ENCODE measurements around the gene ARFGEF3.

The ARFGEF3 gene

DNA sequence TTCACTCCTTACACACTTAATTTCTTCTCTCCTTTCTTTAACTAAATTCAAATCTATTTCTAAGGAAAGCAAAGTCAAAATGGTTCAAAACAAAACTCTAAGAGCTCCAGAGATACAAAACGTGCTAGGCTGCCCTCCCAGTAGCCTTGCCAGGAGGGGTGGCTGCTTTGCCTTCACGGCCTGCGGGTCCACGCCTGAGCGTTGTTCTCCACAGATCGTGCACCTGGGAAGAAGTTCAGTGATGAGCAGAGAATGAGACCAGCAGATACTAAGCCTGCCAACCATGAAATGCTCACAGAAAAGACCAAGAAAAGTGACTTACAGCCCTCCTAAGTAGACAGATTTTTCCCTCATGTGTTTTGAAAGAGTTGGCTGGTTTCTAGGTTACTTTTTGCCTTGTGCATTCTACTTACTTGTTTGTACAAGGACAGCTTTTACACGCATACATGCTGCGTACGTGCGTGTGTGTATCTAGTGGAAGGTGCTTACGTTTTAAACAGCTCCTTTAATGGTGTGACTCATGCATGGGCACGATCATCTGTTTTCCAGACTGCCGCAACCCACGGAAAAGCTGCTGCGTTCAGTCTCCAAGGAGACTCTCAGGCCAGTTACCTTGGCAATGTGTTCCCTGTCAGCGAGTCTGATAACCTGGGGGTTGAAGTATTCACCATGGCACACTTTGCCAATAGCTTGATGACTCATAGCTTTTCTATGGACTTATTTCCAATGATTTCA lies 88.9 kb downstream of the ARFGEF3 start:
- WGBS (ENCODE audit: insufficient coverage, insufficient read length), result no CpG with 5 or more reads among the region's 16 CpGs
- H3K27me3 ChIP-seq (ENCODE audit: control insufficient read depth, insufficient read depth, low read length), result no peaks in the 10 kb centered on the region
- no peak overlapping the region for H3K4me3 ChIP-seq (ENCODE audit: low read length)
- H3K36me3 ChIP-seq (ENCODE audit: control insufficient read depth, insufficient read depth, low read length), result peaks cover 4% of the 10 kb centered on the region
- DNase-seq (ENCODE audit: low read depth, low spot score), result no peak
- H3K9me3 ChIP-seq (ENCODE audit: control insufficient read depth, insufficient read depth, low read length), result no peaks in the 10 kb centered on the region
- no peak overlapping the region for H3K27ac ChIP-seq (ENCODE audit: low read length)
- no peaks in the 10 kb centered on the region for H3K4me1 ChIP-seq (ENCODE audit: control insufficient read depth, insufficient read depth, low read length)

DNA sequence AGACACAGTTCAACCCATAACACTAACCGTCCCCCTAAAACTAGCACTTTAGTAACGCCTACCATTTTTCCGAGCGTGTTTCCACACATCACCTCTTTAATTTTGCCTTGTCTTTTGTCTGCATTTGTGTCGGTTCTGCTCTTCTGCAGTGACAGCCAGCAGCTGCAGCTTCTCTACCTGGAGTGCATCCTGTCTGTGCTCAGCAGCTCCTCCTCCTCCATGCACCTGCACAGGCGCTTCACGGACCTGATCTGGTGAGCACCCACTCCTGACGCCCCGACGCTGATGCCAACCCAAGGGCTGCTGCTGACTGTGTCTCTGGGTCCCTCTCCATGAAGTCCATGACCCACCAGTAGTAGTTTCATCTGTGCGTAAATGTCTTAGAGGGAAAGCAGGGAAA lies 92.0 kb downstream of the ARFGEF3 start:
- no peak for DNase-seq (ENCODE audit: low read depth, low spot score)
- no peaks in the 10 kb centered on the region for H3K9me3 ChIP-seq (ENCODE audit: control insufficient read depth, insufficient read depth, low read length)
- H3K4me1 ChIP-seq (ENCODE audit: control insufficient read depth, insufficient read depth, low read length), result no peaks in the 10 kb centered on the region
- WGBS (ENCODE audit: insufficient coverage, insufficient read length), result 100% methylated on average over 4 of the region's 11 CpGs
- H3K27ac ChIP-seq (ENCODE audit: low read length), result no peak overlapping the region
- H3K27me3 ChIP-seq (ENCODE audit: control insufficient read depth, insufficient read depth, low read length), result no peaks in the 10 kb centered on the region
- H3K36me3 ChIP-seq (ENCODE audit: control insufficient read depth, insufficient read depth, low read length), result peaks cover 6% of the 10 kb centered on the region
- no peak overlapping the region for H3K4me3 ChIP-seq (ENCODE audit: low read length)

DNA sequence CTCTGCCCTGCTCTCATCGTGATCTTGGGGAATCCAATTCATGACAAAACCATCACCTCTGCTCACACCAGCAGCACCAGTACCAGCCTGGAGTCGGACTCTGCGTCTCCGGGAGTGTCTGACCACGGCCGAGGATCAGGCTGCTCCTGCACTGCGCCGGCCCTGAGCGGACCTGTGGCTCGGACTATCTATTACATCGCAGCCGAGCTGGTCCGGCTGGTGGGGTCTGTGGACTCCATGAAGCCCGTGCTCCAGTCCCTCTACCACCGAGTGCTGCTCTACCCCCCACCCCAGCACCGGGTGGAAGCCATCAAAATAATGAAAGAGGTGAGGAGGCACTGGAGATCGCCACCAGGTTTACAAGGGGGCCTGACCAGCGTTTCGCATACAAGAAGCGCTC lies 93.7 kb downstream of the ARFGEF3 start:
- no peak overlapping the region for H3K27ac ChIP-seq (ENCODE audit: low read length)

DNA sequence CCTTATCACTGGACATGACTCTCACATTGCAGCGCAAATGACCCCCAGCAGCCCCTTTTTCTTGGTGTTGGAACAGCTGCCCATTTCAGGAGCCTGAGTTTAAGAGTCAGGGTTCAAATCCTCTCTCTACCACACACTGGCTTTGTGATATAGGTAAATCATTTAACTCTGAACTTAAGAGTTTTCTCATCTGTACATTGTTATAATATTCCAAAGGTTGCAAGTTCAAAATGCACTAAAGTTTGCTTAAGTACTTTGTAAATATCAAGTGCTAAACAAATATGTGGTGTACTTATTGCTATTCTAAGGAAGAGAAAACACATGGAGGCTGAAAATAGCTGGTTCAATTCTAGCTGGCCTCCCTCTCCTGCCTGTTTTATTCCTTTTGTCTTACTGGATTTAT lies 95.9 kb downstream of the ARFGEF3 start:
- Histone ChIP-seq H3K36me3 (ENCODE audit: control insufficient read depth, insufficient read depth, low read length) (peaks cover 8% of the 10 kb centered on the region), H3K4me3 (ENCODE audit: low read length) (no peak overlapping the region), H3K4me1 (ENCODE audit: control insufficient read depth, insufficient read depth, low read length) (no peaks in the 10 kb centered on the region), H3K27me3 (ENCODE audit: control insufficient read depth, insufficient read depth, low read length) (no peaks in the 10 kb centered on the region), H3K9me3 (ENCODE audit: control insufficient read depth, insufficient read depth, low read length) (no peaks in the 10 kb centered on the region), H3K27ac (ENCODE audit: low read length) (no peak overlapping the region)
- no CpG with 5 or more reads among the region's 1 CpG for WGBS (ENCODE audit: insufficient coverage, insufficient read length)
- no peak for DNase-seq (ENCODE audit: low read depth, low spot score)

More for the DNA sequence above, 93.7 kb downstream of the ARFGEF3 start:
- no peaks in the 10 kb centered on the region for H3K27me3 ChIP-seq (ENCODE audit: control insufficient read depth, insufficient read depth, low read length)
- H3K36me3 ChIP-seq (ENCODE audit: control insufficient read depth, insufficient read depth, low read length), result peaks cover 6% of the 10 kb centered on the region
- H3K4me1 ChIP-seq (ENCODE audit: control insufficient read depth, insufficient read depth, low read length), result no peaks in the 10 kb centered on the region
- DNase-seq (ENCODE audit: low read depth, low spot score), result no peak
- H3K4me3 ChIP-seq (ENCODE audit: low read length), result no peak overlapping the region
- no peaks in the 10 kb centered on the region for H3K9me3 ChIP-seq (ENCODE audit: control insufficient read depth, insufficient read depth, low read length)
- no CpG with 5 or more reads among the region's 20 CpGs for WGBS (ENCODE audit: insufficient coverage, insufficient read length)

DNA sequence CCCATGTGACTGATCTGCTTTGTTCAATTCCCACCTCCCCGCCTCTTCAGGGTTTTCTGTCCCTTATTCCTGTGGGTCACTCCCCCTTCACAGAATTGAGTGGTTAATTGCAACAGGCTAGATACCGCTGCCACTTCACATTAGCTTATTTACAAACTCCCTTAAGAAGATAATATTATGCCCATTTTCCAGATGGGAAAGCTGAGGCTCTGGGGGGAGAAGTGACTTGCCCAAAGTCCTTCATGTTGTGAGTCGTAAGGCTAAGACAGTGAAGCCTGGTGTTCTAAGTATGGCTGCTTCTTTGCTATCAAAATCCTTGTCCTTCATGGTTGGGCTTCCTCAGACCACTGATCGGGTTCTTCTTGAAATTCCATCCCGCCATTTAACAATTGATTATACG lies 96.5 kb downstream of the ARFGEF3 start:
- Histone ChIP-seq H3K4me1 (ENCODE audit: control insufficient read depth, insufficient read depth, low read length) (no peaks in the 10 kb centered on the region), H3K36me3 (ENCODE audit: control insufficient read depth, insufficient read depth, low read length) (peaks cover 14% of the 10 kb centered on the region), H3K4me3 (ENCODE audit: low read length) (no peak overlapping the region), H3K27me3 (ENCODE audit: control insufficient read depth, insufficient read depth, low read length) (no peaks in the 10 kb centered on the region), H3K27ac (ENCODE audit: low read length) (no peak overlapping the region), H3K9me3 (ENCODE audit: control insufficient read depth, insufficient read depth, low read length) (no peaks in the 10 kb centered on the region)
- no CpG with 5 or more reads among the region's 6 CpGs for WGBS (ENCODE audit: insufficient coverage, insufficient read length)
- no peak for DNase-seq (ENCODE audit: low read depth, low spot score)

DNA sequence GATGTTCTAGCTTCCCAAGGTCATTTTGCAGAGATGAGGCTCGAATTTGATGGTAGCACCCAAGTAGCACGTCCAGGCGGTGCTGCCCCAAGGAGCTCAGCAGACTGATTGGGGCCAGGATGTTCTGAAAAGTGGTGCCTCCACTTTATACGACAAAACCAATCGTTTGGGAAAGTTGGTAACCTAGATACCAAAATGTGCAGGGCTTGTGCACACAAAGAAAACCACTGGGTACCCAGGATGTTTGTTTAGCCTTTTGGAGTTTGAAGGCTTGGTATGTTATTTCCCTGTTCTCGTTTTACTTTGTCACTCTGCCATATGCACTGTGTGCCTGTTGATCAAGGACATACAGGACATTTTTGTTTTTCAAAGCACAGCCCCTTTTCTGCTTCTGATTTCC lies 97.3 kb downstream of the ARFGEF3 start:
- H3K27ac ChIP-seq (ENCODE audit: low read length), result no peak overlapping the region
- no peaks in the 10 kb centered on the region for H3K9me3 ChIP-seq (ENCODE audit: control insufficient read depth, insufficient read depth, low read length)
- DNase-seq (ENCODE audit: low read depth, low spot score), result no peak
- H3K4me3 ChIP-seq (ENCODE audit: low read length), result no peak overlapping the region
- no peaks in the 10 kb centered on the region for H3K27me3 ChIP-seq (ENCODE audit: control insufficient read depth, insufficient read depth, low read length)
- no peaks in the 10 kb centered on the region for H3K4me1 ChIP-seq (ENCODE audit: control insufficient read depth, insufficient read depth, low read length)
- no CpG with 5 or more reads among the region's 6 CpGs for WGBS (ENCODE audit: insufficient coverage, insufficient read length)
- peaks cover 14% of the 10 kb centered on the region for H3K36me3 ChIP-seq (ENCODE audit: control insufficient read depth, insufficient read depth, low read length)

DNA sequence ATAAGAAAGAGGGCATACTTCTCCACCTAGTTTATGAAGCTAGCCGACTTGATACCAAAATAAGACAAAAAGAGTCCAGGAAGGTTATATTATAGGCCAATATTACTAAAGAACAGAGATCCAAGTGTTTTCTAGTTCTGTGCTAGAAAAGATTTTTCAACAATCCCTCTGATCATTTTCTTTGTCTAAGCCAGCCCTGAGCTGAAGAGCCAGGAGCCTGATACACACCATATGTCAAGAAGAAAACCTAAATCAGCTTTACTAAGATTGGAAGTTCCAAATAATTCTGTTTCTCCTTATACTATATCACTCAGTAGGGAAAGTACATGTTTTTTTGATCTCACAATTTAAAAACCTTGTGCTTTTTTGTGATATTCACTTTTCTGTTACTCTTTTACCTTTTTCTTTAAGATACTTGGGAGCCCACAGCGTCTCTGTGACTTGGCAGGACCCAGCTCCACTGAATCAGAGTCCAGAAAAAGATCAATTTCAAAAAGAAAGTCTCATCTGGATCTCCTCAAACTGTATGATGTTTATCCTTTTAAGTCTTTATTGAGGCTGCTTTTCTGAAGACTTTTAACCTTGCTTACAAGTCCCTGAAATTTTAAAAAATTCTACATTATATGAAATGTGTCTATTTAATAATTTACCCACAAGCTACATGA lies 99.5 kb downstream of the ARFGEF3 start:
- no peak overlapping the region for H3K27ac ChIP-seq (ENCODE audit: low read length)
- no CpG with 5 or more reads among the region's 2 CpGs for WGBS (ENCODE audit: insufficient coverage, insufficient read length)

DNA sequence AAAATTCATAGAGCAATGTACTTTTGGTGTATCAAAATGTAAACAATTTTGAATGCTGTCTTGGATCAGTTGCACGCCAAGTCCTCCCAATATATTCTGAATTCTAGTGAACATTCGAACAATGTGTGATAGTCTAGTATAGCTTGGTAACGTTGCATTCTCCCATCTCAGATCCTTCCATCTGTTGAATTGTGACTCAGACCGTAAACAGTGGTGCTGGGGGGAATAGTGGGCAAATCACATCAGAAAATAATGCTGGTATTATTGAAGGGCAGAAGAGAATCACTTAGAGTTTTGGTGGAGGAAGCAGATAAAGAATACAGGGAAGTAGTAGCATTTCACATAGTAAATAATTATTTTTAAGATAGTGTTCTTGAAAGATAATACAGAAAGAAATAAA lies 102.2 kb downstream of the ARFGEF3 start:
- H3K27me3 ChIP-seq (ENCODE audit: control insufficient read depth, insufficient read depth, low read length), result no peaks in the 10 kb centered on the region
- H3K9me3 ChIP-seq (ENCODE audit: control insufficient read depth, insufficient read depth, low read length), result no peaks in the 10 kb centered on the region
- DNase-seq (ENCODE audit: low read depth, low spot score), result no peak
- H3K4me1 ChIP-seq (ENCODE audit: control insufficient read depth, insufficient read depth, low read length), result no peaks in the 10 kb centered on the region
- no peak overlapping the region for H3K4me3 ChIP-seq (ENCODE audit: low read length)
- H3K27ac ChIP-seq (ENCODE audit: low read length), result no peak overlapping the region
- WGBS (ENCODE audit: insufficient coverage, insufficient read length), result no CpG with 5 or more reads among the region's 4 CpGs
- peaks cover 8% of the 10 kb centered on the region; the same call in 1 of the 2 replicates for H3K36me3 ChIP-seq (ENCODE audit: control insufficient read depth, insufficient read depth, low read length)

More for the DNA sequence above, 99.5 kb downstream of the ARFGEF3 start:
- no peaks in the 10 kb centered on the region for H3K4me1 ChIP-seq (ENCODE audit: control insufficient read depth, insufficient read depth, low read length)
- H3K36me3 ChIP-seq (ENCODE audit: control insufficient read depth, insufficient read depth, low read length), result peaks cover 8% of the 10 kb centered on the region; the same call in 1 of the 2 replicates
- H3K4me3 ChIP-seq (ENCODE audit: low read length), result no peak overlapping the region
- DNase-seq (ENCODE audit: low read depth, low spot score), result no peak
- no peaks in the 10 kb centered on the region for H3K9me3 ChIP-seq (ENCODE audit: control insufficient read depth, insufficient read depth, low read length)
- H3K27me3 ChIP-seq (ENCODE audit: control insufficient read depth, insufficient read depth, low read length), result no peaks in the 10 kb centered on the region

DNA sequence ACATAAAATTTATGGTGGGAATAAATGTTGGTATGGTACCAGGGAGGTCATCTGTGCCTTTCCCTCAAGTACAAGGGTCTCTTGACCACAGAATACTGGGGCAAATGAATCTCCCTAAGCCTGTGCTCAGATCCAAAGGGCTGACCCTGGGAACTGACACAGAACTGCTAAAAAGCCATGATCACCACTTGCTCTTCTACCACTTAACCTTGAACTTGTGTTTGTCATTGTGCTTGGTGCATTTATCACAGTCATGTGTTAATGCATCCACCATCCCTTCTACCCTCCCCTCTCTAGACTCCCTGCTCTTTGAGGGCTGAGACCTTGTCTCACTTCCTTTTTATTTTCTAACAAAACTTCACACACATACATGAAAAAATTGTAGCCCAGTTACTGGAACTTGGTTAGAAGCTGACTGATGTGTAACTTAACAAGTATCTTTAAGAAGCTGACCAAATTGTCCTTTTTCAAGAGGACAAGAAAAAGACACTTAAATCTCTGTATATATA lies 102.7 kb downstream of the ARFGEF3 start:
- H3K27ac ChIP-seq (ENCODE audit: low read length), result no peak overlapping the region
- H3K36me3 ChIP-seq (ENCODE audit: control insufficient read depth, insufficient read depth, low read length), result peaks cover 8% of the 10 kb centered on the region; the same call in 1 of the 2 replicates
- H3K4me3 ChIP-seq (ENCODE audit: low read length), result no peak overlapping the region
- no peaks in the 10 kb centered on the region for H3K4me1 ChIP-seq (ENCODE audit: control insufficient read depth, insufficient read depth, low read length)
- no peaks in the 10 kb centered on the region for H3K27me3 ChIP-seq (ENCODE audit: control insufficient read depth, insufficient read depth, low read length)
- H3K9me3 ChIP-seq (ENCODE audit: control insufficient read depth, insufficient read depth, low read length), result no peaks in the 10 kb centered on the region
- DNase-seq (ENCODE audit: low read depth, low spot score), result no peak

DNA sequence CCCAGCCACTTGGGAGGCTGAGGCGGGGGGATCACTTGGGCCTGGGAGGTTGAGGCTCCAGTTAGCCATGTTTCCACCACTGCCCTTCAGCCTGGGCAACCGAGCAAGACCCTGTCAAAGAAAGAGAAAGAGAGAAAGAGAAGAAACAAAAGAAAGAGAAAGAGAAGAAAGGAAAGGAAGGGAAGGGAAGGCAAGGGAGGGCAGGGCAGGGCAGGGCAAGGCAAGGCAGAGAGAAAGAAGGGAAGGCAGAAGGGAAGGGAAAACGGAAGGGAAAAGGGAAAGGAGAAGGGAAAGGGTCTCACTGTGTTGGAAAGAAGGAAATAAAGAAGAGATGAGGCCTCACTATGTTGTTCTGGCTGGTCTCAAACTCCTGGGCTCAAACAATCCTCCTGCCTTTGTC lies 104.4 kb downstream of the ARFGEF3 start:
- Histone ChIP-seq H3K27ac (ENCODE audit: low read length) (no peak overlapping the region), H3K9me3 (ENCODE audit: control insufficient read depth, insufficient read depth, low read length) (no peaks in the 10 kb centered on the region), H3K4me3 (ENCODE audit: low read length) (no peak overlapping the region), H3K36me3 (ENCODE audit: control insufficient read depth, insufficient read depth, low read length) (peaks cover 8% of the 10 kb centered on the region; the same call in 1 of the 2 replicates), H3K27me3 (ENCODE audit: control insufficient read depth, insufficient read depth, low read length) (no peaks in the 10 kb centered on the region), H3K4me1 (ENCODE audit: control insufficient read depth, insufficient read depth, low read length) (no peaks in the 10 kb centered on the region)
- WGBS (ENCODE audit: insufficient coverage, insufficient read length), result no CpG with 5 or more reads among the region's 3 CpGs
- DNase-seq (ENCODE audit: low read depth, low spot score), result no peak

Measured in iPS DF 6.9 (cell line).